AG08395 (cell line): ENCODE data around the gene SSTR3.
A peak's percentile ranks its signal among the peaks of the same experiment; 100 is the strongest.
"Not testable (repeated sequence)": the region's sequence is repeated elsewhere in the genome, so short reads cannot be mapped to it uniquely, and the experiment has no call there.

Experiments used
- DNase-seq: peaks from one replicate; pipeline ENCODE4 v3.0.0; 2012; ENCODE audit warnings: mixed read lengths, low spot score

Gene SSTR3

DNA sequence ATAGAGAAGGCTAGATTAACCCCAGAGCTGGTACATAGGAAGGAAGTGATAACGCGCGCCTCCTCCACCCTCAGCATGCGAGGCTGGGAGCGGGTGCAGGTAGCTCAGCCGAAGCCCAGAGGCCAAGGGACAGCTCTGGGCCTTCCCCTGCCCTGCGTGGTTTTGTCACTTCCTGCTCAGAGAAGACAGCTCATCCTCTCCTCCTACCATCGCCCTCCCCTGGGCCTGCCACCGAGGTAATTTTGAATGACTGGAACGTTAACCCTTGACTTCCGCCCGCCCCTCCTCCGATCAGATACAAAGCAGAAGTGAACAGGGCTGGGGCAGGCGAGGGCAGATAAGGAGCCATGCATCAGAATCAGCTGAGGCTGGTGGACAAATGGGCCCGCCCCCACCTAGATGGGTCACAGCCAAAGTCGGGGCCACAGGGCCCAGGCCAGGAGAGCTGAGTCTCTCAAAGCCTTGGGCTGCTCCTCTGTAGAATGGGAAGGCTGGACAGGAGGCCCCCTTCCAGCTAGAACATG is 30.2 kb upstream of the SSTR3 start:
- DNase-seq: peak; percentile 35

GRCh38 chr22:37241351-37242142 is 29.3 kb upstream of the SSTR3 start:
- DNase-seq: no peak

DNA sequence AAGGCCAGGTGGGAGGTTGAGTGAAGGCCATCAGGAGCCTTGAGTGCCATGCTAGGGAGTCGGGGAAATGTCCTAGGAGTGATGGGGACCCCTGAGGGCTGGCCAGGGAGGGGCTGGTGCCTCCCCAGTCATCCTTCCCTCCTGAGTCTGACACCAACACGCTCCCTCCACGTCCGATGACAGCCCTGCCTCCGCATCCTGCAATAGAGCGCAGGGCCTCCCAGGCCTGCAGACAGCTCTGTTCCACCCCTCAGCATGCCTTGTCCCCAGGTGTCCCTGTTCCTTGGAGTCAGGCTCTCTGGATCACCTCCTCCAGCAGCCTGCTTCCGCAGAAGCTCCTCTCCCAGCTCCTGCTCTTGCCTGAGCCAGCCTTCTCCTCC is 28.7 kb upstream of the SSTR3 start:
- DNase-seq: no peak

GRCh38 chr22:37240240-37240940 is 28.1 kb upstream of the SSTR3 start:
- no peak for DNase-seq

GRCh38 chr22:37239336-37240239 is 27.3 kb upstream of the SSTR3 start:
- DNase-seq: no peak

DNA sequence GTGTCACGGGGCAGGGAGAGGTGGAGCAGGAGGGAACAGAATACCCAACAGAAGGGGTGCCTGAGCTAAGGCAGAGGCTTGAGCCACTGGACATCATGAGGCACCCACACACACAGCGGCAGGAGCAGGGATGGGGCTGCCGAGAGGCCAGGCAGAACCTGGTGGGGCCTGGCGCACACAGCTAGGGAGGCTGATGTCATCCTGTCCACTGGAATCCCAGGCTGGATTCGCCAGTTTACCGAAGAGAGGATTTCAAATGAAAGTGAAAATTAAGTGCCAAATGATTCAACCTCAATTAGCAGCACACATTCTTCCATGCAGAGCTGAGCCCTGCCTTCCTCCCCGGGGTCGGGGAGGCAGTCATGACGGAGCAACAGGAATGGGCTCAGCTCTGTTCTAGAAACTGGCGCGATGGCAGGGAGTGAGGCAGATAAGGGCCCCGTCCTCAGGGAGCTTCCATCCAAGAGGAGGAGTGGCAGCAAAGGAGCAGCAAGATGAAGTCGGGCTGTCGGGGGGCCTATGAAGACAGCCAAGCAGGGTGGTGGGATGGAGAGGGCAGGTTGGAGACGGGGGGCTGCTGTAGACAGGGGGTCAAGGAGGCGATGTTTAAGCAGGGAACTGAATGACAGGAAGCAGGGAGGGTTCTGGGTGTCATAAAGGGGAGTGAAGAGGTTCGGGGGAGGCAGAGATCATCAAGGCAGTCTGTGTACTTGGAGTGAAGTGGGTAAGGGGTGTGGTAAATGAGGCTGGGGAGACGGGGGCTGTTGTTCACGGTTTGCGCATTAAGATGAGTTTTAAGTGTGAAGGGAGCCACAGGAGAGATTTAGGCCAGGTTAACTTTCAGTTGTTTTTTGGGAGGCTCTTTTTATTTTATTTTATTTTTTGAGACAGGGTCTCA is 25.3 kb upstream of the SSTR3 start:
- DNase-seq: peak; percentile 50

GRCh38 chr22:37235897-37236607 is 23.8 kb upstream of the SSTR3 start:
- no peak for DNase-seq

DNA sequence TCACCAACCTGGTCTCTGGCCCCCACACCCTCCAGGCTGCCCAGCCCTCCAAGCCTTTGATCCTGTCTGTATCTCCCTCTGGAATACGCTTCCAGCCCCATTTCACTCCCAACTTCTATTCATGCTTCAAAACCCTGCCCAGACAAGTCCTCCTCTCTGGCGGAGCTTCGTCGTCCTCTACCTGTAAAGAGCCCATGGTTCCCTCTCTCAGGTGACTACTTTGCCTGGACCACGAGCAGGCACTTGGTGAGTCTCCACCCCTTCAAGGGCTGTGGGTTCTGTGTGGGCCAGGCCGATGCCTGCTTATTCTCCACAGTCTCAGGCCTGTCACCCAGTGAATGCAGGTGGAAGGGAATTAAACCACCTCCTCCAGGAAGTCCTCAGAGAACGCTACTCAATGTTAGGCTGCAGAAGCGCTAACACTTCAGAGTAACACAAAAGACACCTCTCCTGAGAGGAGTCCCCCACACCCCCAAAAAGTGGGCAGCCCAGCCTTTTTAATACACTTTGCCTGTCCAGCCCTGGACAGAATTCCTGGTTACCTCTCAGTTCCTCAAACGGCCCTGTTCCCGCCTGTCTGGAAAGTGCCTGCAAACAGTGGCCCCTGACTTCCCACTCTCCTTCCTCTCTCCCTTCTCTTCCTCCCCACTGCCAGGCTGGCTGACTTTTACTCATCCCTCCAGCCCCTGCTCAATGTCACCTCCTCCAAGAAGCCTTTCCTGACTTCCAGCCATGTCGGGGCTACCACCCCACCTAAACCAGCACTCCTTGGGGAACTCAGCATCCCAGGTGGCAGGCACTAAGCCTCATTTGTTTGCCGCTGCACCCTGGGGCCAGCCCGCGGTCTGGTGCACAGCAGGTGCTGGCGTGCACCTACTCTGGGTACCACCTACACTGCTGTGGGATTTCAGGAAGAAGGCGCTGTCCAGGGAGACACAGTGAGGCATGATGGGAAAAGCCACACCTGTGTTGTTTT is 22.7 kb upstream of the SSTR3 start:
- no peak for DNase-seq

DNA sequence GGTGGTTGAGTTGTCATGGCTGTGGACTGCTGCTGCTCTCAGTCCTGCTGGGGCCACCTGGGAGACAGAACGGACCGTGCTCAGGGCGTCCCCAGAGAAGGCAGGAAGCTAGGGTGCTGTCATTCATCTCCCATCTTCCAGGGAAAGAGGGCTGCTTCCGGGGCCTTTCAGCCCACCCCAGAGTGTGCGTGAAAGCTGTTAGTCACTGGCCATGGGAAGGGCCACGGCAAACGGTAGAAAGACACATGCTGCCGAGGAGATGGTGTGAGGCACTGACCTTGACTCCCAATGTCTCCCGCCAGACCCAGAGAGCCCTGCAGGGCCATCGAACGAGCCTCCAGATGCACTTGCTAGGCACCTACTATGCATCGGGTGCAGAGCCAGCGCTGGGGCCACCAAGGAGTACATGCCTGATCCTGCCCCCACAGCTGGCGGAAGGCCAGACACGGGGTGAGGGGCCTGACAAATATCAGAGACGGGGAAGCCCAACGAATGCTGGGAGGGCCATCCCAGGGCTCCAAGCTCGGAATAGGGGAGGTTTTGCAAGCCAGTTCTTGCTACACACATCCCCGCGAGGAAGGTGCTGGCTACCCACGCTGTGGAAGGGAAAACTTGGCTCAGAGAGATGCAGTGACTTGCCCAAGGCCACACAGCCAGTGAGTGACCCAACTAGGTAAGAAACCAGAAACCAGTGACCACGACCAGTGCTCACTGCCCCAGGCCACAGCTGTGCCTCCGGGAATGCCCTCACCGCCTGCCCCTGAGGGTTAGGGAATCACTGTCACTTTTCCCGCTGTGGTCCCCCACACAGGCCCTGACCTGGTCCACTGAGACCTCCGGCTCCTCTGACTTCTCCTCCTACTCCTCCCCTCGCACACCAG is 21.7 kb upstream of the SSTR3 start:
- DNase-seq: no peak

- DNase-seq: not testable (repeated sequence)
Observed at GRCh38 chr22:37233371-37233750, 21.1 kb upstream of the SSTR3 start.

DNA sequence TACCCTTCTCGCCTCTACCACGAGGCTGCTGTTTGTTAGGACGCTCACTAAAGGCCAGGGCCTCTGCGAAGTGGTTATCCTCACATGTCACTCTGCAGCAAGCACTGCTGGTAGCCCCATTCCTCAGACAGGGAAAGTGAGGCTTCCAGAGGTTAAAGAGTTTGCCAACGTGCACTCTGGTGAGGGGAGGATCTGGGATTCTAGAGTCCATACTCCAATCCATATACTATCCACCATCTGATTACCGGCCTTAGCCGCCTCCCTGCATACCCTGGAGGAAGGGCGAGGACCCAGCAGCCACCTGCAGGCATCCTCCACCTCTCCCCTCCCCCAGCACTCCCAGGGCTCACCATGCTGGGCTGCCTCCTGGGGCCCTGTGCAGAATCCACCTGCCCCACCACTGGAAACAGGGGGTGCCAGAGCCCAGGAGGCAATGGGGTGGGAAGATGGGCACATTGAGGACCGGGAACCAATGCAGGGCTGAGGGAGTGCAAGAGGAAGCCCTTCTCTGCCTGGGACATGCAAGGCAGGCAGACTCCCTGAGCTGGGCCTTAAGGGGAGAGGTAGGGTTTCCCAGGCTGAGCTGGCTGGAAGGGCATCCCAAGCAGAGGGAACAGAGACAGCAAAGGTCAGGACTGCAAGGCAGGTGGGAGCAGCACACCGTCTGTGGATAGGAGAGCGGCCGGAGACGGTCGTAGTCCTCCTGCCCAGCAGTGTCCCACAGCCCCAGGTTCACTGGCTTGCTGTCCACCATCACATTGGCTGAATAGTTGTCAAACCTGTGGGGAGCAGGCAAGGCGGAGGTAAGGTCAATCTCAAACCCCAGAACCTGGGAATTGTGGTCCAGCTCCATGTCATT is 20.1 kb upstream of the SSTR3 start:
- DNase-seq: no peak

DNA sequence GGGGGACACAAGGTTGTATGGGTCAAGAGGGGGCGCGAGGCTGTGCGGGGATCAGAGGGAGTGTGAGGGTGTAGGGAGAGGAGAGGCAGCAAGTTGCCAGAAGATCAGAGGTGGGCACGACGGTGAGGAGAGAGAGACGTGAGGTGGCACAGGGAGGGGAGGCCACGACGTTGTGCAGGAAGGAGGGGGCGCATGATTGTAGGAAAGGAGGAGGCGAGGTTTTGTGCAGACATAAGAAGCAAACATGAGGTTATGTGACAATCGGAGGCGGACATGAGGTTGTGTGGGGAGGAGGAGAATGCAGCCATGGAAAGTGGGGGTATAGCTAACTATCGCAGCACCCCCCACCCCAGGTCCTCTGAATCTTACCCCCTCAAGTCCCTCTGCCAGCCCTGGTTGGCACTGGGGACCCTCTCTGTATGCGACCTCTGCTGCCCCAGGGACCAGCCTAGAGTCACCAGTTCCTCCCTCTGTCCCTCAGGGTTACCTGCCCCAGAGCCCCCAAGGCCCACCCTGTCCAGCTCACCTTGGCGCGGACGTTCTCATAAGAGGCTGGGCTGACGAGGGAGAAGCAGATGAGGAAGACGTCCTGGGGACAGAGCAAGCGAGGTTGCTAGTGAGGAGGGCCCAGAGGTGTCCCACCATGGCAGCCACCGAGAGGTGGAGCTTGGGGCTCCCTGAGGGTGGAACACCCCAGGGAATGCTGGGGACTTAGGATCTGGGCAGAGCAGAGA is 19.3 kb upstream of the SSTR3 start:
- DNase-seq: no peak

DNA sequence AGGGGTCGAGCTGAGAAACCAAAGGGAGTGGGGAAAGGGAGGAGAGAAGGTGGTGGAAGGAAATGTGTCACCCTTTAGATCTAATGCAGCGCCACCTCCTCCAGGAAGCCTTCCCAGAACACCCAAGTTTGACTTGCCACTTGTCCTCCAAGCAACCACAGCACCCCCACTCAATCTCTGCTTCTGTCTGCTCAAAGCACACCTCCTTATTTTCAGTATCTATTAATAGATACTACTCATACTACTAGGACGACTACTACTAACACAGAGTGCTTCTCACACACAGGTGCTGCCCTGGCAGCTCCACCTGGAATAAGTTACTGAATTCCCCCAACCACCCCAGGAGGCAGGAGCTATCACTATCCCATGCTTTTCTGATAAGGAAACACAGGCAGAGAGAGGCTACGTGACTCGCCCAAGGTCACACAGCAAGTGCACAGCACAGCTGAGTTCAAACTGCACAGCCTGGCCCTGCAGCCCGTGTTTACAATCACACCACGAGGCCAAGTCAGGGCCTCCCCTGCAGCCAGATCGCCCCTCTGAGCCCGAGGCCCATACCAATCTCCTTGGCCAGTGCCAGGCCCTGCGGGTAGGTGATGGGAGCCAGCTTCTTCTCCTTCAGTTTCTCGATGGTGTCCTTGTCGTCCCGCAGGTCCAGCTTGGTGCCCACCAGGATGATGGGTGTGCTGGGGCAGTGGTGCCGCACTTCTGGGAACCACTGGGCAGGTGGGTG is 18.6 kb upstream of the SSTR3 start:
- no peak for DNase-seq

- peak; percentile 83 for DNase-seq
Observed at GRCh38 chr22:37229805-37230672, 17.8 kb upstream of the SSTR3 start.
